Upper lobe of right lung (tissue), 1 donor: ENCODE measurements around the gene MYO1E. TPM values are rescaled to one million over a fixed set of nuclear protein-coding genes. Genes with fewer than 3 reads are reported as not detected.
A peak's percentile ranks its signal among the peaks of the same experiment; 100 is the strongest.

Source experiments
- ATAC-seq: fragments of 200-7000 bp; cut with Tn5 transposase; one replicate; pipeline ENCODE4 v1.9.1; 2020; ENCODE audit warnings: mild to moderate bottlenecking, moderate library complexity
- DNase-seq: peaks from one replicate; pipeline ENCODE4 v3.0.0-alpha.2; 2020
- H3K27ac ChIP-seq: fragments of 200-600 bp; one replicate; pipeline ENCODE4 v1.8.0; 2022
- H3K27me3 ChIP-seq: fragments of 200-600 bp; one replicate; pipeline ENCODE4 v1.8.0; 2022; ENCODE audit warnings: mild to moderate bottlenecking
- H3K36me3 ChIP-seq: fragments of 200-600 bp; one replicate; pipeline ENCODE4 v1.8.0; 2022
- H3K4me1 ChIP-seq: fragments of 200-600 bp; one replicate; pipeline ENCODE4 v1.8.0; 2022
- H3K4me3 ChIP-seq: fragments of 200-600 bp; one replicate; pipeline ENCODE4 v1.8.0; 2022; ENCODE audit warnings: mild to moderate bottlenecking
- H3K9me3 ChIP-seq: fragments of 200-600 bp; one replicate; pipeline ENCODE4 v1.8.0; 2022
- CTCF ChIP-seq: fragments of 200-600 bp; IDR thresholded peaks from one replicate; pipeline ENCODE4 v1.8.0; 2022; ENCODE audit warnings: antibody characterized with exemption
- intact Hi-C: fragments of 100-400 bp; cut with DNase I; formaldehyde crosslinking; loops from one replicate; pipeline ENCODE4 v1.11.0; 2022
- total RNA-seq: library from RNA; stranded (reverse); fragmentation: NEBNext Ultra II Directional; extraction: Animal tissue kit (Norgen Biotek cat#: 25700); gene quantifications from one replicate; pipeline ENCODE4 v1.2.1, GENCODE V29; 2021
- donor health status: DM: no; HTN: yes; CAD: no; lungs with severe emphysema.

Gene MYO1E
- total RNA-seq, 1 donor from 2014 or later: 98.4 TPM

- DNase-seq: no peak
- Histone ChIP-seq H3K27me3 (no peaks in the 10 kb centered on the region), H3K27ac (peak overlapping the region; percentile 40), H3K4me1 (peaks cover 30% of the 10 kb centered on the region), H3K36me3 (no peaks in the 10 kb centered on the region), H3K9me3 (no peaks in the 10 kb centered on the region), H3K4me3 (no peak overlapping the region)
- ATAC-seq: peak; percentile 26
- TF ChIP-seq CTCF: no peak
- intact Hi-C loops: no loop called here
These were observed 76.5 kb downstream of the MYO1E start for GRCh38 chr15:59296181-59296617.

GRCh38 chr15:59295261-59296001 is 77.2 kb downstream of the MYO1E start:
- Histone ChIP-seq H3K27ac (peak overlapping the region; percentile 40), H3K4me1 (peaks cover 22% of the 10 kb centered on the region), H3K27me3 (no peaks in the 10 kb centered on the region), H3K4me3 (no peak overlapping the region), H3K36me3 (no peaks in the 10 kb centered on the region), H3K9me3 (no peaks in the 10 kb centered on the region)
- DNase-seq (no peak), ATAC-seq (no peak)
- no peak for TF ChIP-seq CTCF
- intact Hi-C loops: no loop called here

- Histone ChIP-seq H3K27me3 (no peaks in the 10 kb centered on the region), H3K36me3 (no peaks in the 10 kb centered on the region), H3K9me3 (no peaks in the 10 kb centered on the region), H3K4me3 (no peak overlapping the region), H3K27ac (no peak overlapping the region), H3K4me1 (peaks cover 16% of the 10 kb centered on the region)
- ATAC-seq (no peak), DNase-seq (no peak)
- TF ChIP-seq CTCF: no peak
- intact Hi-C loops: no loop called here
These were observed 78.0 kb downstream of the MYO1E start for GRCh38 chr15:59294574-59295260.

- no peaks in the 10 kb centered on the region for H3K9me3 ChIP-seq
- no peak overlapping the region for H3K27ac ChIP-seq
- intact Hi-C loops: no loop called here
- H3K36me3 ChIP-seq: no peaks in the 10 kb centered on the region
- peaks cover 15% of the 10 kb centered on the region for H3K4me1 ChIP-seq
- no peak for DNase-seq
- no peak overlapping the region for H3K4me3 ChIP-seq
- no peak for TF ChIP-seq CTCF
- H3K27me3 ChIP-seq: no peaks in the 10 kb centered on the region
- no peak for ATAC-seq
These were observed 80.1 kb downstream of the MYO1E start for GRCh38 chr15:59292442-59293151.

GRCh38 chr15:59291213-59291549 is 81.5 kb downstream of the MYO1E start:
- Histone ChIP-seq H3K36me3 (no peaks in the 10 kb centered on the region), H3K4me1 (peaks cover 12% of the 10 kb centered on the region), H3K27ac (no peak overlapping the region), H3K4me3 (no peak overlapping the region), H3K9me3 (no peaks in the 10 kb centered on the region), H3K27me3 (no peaks in the 10 kb centered on the region)
- intact Hi-C loops: no loop called here
- no peak for DNase-seq
- TF ChIP-seq CTCF: no peak
- ATAC-seq: no peak
